ENCODE results near the gene PCDHA2.
"Not testable (repeated sequence)": the region's sequence is repeated elsewhere in the genome, so short reads cannot be mapped to it uniquely, and the experiment has no call there.

The PCDHA2 gene

DNA sequence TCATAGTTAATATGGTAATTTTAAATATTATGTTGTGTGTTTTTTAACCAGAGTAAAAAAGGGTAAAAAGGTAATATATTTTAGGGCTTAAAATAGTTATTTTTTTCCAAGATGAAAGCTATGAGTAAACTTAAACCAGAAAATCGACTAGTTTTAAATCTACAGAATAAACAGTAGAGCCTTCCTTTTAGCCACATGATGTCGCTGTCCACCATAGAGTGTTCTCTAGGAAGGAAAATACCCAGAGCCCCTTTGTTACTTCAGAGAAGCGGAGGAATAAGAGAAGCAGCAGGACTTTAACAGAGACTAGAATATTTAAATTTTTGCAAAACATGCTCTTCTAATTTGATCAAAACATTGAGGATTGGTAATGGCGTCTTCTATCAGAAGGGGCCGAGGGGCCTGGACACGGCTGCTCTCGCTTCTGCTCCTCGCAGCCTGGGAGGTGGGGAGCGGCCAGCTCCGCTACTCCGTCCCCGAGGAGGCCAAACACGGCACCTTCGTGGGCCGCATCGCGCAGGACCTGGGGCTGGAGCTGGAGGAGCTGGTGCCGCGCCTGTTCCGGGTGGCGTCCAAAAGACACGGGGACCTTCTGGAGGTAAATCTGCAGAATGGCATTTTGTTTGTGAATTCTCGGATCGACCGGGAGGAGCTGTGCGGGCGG lies at the start of gene PCDHA2:
Gene PCDHA2 (plus strand): TSS at position 258 of the 664 bp plus-strand sequence.
- Mint-ChIP-seq H3K27ac (no peak within 1 kb of the TSS), H3K4me3 (no peak within 1 kb of the TSS), H3K9me3 (peaks cover 60% of the 10 kb centered on the region), H3K36me3 (ENCODE audit: low read depth) (no peaks in the 10 kb centered on the region), H3K27me3 (peaks cover 17% of the 10 kb centered on the region), H3K4me1 (ENCODE audit: low read depth) (no peaks in the 10 kb centered on the region)
- intact Hi-C loops (cut with micrococcal nuclease): no loop called here

GRCh38 chr5:140753561-140753960 lies 41.1 kb upstream of the PCDHA2 start:
- Mint-ChIP-seq H3K4me3 (no peak overlapping the region), H3K27ac (no peak overlapping the region), H3K4me1 (ENCODE audit: low read depth) (no peaks in the 10 kb centered on the region), H3K27me3 (no peaks in the 10 kb centered on the region), H3K36me3 (ENCODE audit: low read depth) (no peaks in the 10 kb centered on the region), H3K9me3 (peaks cover 91% of the 10 kb centered on the region)
- intact Hi-C loops (cut with micrococcal nuclease): no loop called here

DNA sequence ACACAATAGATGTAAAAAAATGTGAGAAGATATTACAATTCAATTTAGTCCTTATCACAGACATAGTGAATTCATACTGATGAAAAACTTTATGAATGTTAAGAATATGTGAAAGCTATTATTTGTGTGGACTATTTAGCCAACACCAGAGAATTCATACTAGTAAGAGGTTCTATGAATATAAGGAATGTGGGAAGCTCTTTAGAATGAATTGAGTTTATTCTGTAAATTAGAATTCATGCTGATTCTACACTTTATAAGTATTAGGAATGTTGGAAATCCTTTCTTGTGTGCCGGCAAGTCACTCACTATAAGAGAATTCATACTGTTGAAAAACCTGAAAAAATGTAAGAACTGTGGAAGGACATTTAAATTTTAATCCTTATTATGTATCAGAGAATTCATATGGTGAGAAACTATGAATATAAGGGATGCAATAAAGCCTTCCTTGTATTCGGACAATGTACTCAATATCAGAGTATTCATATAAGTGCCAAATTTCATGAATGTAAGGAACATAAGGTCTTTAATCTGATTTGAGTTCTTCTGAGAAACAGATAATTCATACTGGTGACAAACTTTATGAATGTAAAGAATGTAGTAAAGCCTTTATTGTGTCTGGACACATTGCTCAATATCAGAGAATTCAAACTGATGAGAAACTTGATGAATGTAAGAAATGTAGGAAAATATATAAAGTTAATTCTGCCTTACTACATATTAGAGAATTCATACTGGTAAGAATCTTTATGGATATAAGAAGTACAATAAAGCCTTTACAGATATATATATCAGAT lies 30.3 kb upstream of the PCDHA2 start:
- H3K27ac Mint-ChIP-seq: no peak overlapping the region
- H3K27me3 Mint-ChIP-seq: no peaks in the 10 kb centered on the region
- H3K9me3 Mint-ChIP-seq: peaks cover 91% of the 10 kb centered on the region
- no peaks in the 10 kb centered on the region for H3K4me1 Mint-ChIP-seq (ENCODE audit: low read depth)
- no peak overlapping the region for H3K4me3 Mint-ChIP-seq
- no peaks in the 10 kb centered on the region for H3K36me3 Mint-ChIP-seq (ENCODE audit: low read depth)
- intact Hi-C loops (cut with micrococcal nuclease): loop anchor here (10.0 kb wide), 1 partner anchor 550 kb away; no protein-coding TSS in a partner anchor

DNA sequence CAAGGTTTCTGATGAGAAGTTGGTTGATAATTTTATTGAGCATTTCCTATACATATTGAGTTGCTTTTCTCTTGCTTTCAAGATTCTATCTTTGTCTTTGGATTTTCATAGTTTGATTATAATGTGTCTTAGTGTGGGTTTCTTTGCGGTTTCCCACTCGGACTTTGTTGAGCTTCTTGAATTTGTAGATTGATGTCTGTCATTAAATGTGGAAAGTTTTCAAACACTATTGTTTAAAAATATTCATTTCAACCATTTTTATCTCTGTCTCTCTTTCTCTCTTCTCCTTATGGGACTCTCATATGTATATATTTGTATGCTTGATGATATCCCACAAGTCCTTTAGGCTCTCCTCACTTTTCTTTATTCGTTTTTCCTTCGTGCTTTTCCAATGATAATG lies 27.2 kb upstream of the PCDHA2 start:
- no peak overlapping the region for H3K4me3 Mint-ChIP-seq
- H3K27me3 Mint-ChIP-seq: no peaks in the 10 kb centered on the region
- no peaks in the 10 kb centered on the region for H3K4me1 Mint-ChIP-seq (ENCODE audit: low read depth)
- no peaks in the 10 kb centered on the region for H3K36me3 Mint-ChIP-seq (ENCODE audit: low read depth)
- peaks cover 82% of the 10 kb centered on the region for H3K9me3 Mint-ChIP-seq
- H3K27ac Mint-ChIP-seq: no peak overlapping the region
- intact Hi-C loops (cut with micrococcal nuclease): loop anchor here (10.0 kb wide), 1 partner anchor 547 kb away; no protein-coding TSS in a partner anchor

GRCh38 chr5:140780512-140780911 lies 14.1 kb upstream of the PCDHA2 start:
- no peak overlapping the region for H3K4me3 Mint-ChIP-seq
- H3K27ac Mint-ChIP-seq: no peak overlapping the region
- H3K4me1 Mint-ChIP-seq (ENCODE audit: low read depth): no peaks in the 10 kb centered on the region
- intact Hi-C loops (cut with micrococcal nuclease): no loop called here
- H3K9me3 Mint-ChIP-seq: peaks cover 91% of the 10 kb centered on the region
- H3K36me3 Mint-ChIP-seq (ENCODE audit: low read depth): no peaks in the 10 kb centered on the region
- H3K27me3 Mint-ChIP-seq: no peaks in the 10 kb centered on the region

DNA sequence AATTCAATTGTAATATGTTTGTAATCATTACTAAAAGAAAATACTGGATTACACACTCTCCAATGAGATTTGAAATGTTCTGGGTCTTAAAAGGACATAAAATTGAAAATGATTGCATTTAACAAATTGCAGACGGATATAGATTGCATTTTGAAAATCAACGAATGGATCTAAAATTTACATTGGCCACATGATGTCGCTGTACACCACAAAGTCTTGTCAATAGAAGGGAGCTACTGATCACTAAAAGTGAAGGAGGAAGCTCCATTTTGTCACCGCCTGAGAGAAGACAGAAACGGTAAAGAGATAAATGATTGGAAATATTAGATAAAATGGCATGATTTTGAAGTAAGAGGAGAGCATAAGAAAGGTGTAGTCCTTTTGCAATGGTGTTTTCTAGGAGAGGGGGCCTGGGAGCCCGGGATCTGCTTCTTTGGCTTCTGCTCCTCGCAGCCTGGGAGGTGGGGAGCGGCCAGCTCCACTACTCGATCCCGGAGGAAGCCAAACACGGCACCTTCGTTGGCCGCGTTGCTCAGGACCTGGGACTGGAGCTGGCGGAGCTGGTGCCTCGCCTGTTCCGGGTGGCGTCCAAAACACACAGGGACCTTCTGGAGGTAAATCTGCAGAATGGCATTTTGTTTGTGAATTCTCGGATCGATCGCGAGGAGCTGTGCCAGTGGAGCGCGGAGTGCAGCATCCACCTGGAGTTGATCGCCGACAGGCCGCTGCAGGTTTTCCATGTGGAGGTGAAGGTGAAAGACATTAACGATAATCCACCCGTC lies 8.6 kb upstream of the PCDHA2 start, which contains the start of gene PCDHA1:
Gene PCDHA1 (plus strand): TSS at position 236 of the 782 bp plus-strand sequence.
- Mint-ChIP-seq H3K27me3 (peaks cover 31% of the 10 kb centered on the region), H3K4me3 (no peak within 1 kb of the TSS), H3K4me1 (ENCODE audit: low read depth) (no peaks in the 10 kb centered on the region), H3K36me3 (ENCODE audit: low read depth) (no peaks in the 10 kb centered on the region), H3K27ac (no peak within 1 kb of the TSS), H3K9me3 (peaks cover 77% of the 10 kb centered on the region)
- intact Hi-C loops (cut with micrococcal nuclease): no loop called here

DNA sequence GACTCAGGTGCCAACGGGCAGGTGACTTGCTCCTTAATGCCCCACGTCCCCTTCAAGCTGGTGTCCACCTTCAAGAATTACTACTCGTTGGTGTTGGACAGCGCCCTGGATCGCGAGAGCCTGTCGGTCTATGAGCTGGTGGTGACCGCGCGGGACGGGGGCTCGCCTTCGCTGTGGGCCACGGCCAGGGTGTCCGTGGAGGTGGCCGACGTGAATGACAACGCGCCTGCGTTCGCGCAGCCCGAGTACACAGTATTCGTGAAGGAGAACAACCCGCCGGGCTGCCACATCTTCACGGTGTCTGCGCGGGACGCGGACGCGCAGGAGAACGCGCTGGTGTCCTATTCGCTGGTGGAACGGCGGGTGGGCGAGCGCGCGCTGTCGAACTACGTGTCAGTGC lies 7.2 kb upstream of the PCDHA2 start:
- H3K27me3 Mint-ChIP-seq: peaks cover 31% of the 10 kb centered on the region
- H3K36me3 Mint-ChIP-seq (ENCODE audit: low read depth); intact Hi-C loops (cut with micrococcal nuclease); H3K4me1 Mint-ChIP-seq (ENCODE audit: low read depth); H3K4me3 Mint-ChIP-seq; H3K27ac Mint-ChIP-seq: not testable (repeated sequence)
- H3K9me3 Mint-ChIP-seq: peaks cover 76% of the 10 kb centered on the region

DNA sequence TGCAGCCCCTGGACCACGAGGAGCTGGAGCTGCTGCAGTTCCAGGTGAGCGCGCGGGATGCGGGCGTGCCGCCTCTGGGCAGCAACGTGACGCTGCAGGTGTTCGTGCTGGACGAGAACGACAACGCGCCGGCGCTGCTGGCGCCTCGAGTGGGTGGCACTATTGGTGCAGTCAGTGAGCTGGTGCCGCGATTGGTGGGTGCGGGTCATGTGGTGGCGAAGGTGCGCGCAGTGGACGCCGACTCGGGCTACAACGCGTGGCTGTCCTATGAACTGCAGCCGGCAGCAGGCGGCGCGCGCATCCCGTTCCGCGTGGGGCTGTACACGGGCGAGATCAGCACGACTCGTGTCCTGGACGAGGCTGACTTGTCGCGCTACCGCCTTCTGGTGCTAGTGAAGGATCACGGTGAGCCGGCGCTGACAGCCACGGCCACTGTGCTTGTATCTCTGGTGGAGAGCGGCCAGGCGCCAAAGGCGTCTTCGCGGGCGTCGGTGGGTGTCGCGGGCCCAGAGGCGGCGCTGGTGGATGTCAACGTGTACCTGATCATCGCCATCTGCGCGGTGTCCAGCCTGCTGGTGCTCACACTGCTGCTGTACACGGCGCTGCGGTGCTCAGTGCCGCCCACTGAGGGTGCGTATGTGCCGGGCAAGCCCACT lies 6.7 kb upstream of the PCDHA2 start:
- H3K4me3 Mint-ChIP-seq; H3K36me3 Mint-ChIP-seq (ENCODE audit: low read depth); H3K27ac Mint-ChIP-seq; H3K4me1 Mint-ChIP-seq (ENCODE audit: low read depth); intact Hi-C loops (cut with micrococcal nuclease): not testable (repeated sequence)
- H3K9me3 Mint-ChIP-seq: peaks cover 76% of the 10 kb centered on the region
- H3K27me3 Mint-ChIP-seq: peaks cover 31% of the 10 kb centered on the region

- H3K9me3 Mint-ChIP-seq: peaks cover 81% of the 10 kb centered on the region
- no peaks in the 10 kb centered on the region for H3K4me1 Mint-ChIP-seq (ENCODE audit: low read depth)
- no peak overlapping the region for H3K4me3 Mint-ChIP-seq
- H3K27ac Mint-ChIP-seq: no peak overlapping the region
- H3K36me3 Mint-ChIP-seq (ENCODE audit: low read depth): no peaks in the 10 kb centered on the region
- peaks cover 41% of the 10 kb centered on the region for H3K27me3 Mint-ChIP-seq
- intact Hi-C loops (cut with micrococcal nuclease): no loop called here
Measured at GRCh38 chr5:140791089-140791488, 3.6 kb upstream of the PCDHA2 start.

DNA sequence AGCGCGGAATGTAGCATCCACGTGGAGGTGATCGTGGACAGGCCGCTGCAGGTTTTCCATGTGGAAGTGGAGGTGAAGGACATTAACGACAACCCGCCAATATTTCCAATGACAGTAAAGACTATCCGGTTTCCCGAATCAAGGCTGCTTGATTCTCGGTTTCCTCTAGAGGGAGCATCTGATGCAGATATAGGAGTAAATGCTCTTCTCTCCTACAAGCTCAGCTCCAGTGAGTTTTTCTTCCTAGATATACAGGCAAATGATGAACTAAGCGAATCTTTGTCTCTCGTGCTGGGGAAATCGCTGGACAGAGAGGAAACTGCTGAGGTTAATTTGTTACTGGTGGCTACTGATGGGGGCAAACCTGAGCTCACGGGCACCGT lies 598 bp downstream of the PCDHA2 start:
- intact Hi-C loops (cut with micrococcal nuclease): no loop called here
- Mint-ChIP-seq H3K4me3 (no peak overlapping the region), H3K27me3 (peaks cover 17% of the 10 kb centered on the region), H3K4me1 (ENCODE audit: low read depth) (no peaks in the 10 kb centered on the region), H3K36me3 (ENCODE audit: low read depth) (no peaks in the 10 kb centered on the region), H3K27ac (no peak overlapping the region), H3K9me3 (peaks cover 57% of the 10 kb centered on the region)

DNA sequence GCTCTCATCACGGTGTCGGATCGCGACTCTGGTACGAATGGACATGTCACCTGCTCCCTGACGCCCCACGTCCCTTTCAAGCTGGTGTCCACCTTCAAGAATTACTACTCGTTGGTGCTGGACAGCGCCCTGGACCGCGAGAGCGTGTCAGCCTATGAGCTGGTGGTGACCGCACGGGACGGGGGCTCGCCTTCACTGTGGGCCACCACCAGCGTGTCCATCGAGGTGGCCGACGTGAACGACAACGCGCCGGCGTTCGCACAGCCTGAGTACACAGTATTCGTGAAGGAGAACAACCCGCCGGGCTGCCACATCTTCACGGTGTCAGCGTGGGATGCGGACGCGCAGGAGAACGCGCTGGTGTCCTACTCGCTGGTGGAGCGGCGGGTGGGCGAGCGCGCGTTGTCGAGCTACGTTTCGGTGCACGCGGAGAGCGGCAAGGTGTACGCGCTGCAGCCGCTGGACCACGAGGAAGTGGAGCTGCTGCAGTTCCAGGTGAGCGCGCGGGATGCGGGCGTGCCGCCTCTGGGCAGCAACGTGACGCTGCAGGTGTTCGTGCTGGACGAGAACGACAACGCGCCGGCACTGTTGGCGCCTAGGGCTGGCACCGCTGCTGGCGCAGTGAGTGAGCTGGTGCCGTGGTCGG lies 1.5 kb downstream of the PCDHA2 start:
- Mint-ChIP-seq H3K27me3 (peaks cover 20% of the 10 kb centered on the region), H3K9me3 (peaks cover 60% of the 10 kb centered on the region)
- H3K4me3 Mint-ChIP-seq; intact Hi-C loops (cut with micrococcal nuclease); H3K27ac Mint-ChIP-seq; H3K36me3 Mint-ChIP-seq (ENCODE audit: low read depth); H3K4me1 Mint-ChIP-seq (ENCODE audit: low read depth): not testable (repeated sequence)

- H3K9me3 Mint-ChIP-seq: peaks cover 62% of the 10 kb centered on the region
- H3K27ac Mint-ChIP-seq: no peak overlapping the region
- no peaks in the 10 kb centered on the region for H3K4me1 Mint-ChIP-seq (ENCODE audit: low read depth)
- peaks cover 22% of the 10 kb centered on the region for H3K27me3 Mint-ChIP-seq
- no peaks in the 10 kb centered on the region for H3K36me3 Mint-ChIP-seq (ENCODE audit: low read depth)
- intact Hi-C loops (cut with micrococcal nuclease): no loop called here
- H3K4me3 Mint-ChIP-seq: no peak overlapping the region
Measured at GRCh38 chr5:140796718-140797095, 2.1 kb downstream of the PCDHA2 start.

DNA sequence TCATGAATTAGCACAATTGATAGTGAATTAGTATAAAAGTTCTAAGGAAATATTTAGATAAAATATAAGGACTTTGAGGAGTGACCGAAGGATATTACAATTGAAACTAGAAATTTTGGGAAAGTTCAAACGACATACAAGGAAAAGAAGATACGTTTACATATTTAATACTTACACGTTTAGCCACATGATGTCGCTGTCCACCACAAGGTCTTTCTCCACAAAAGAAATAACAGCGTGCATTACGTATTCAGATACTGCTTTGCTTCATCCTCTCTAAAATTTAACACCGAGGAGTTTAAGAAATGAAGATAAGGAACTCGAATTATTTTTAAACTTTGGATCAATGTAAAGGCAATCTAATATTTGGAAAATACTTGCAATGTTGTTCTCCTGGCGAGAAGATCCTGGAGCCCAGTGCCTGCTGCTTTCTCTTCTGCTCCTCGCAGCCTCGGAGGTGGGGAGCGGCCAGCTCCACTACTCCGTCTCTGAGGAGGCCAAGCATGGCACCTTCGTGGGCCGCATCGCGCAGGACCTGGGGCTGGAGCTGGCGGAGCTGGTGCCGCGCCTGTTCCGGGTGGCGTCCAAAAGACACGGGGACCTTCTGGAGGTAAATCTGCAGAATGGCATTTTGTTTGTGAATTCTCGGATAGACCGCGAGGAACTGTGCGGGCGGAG lies 6.3 kb downstream of the PCDHA2 start, which contains the start of gene PCDHA3:
Gene PCDHA3 (plus strand): TSS at position 242 of the 678 bp plus-strand sequence.
- no peaks in the 10 kb centered on the region for H3K36me3 Mint-ChIP-seq (ENCODE audit: low read depth)
- H3K4me1 Mint-ChIP-seq (ENCODE audit: low read depth): no peaks in the 10 kb centered on the region
- no peak within 1 kb of the TSS for H3K27ac Mint-ChIP-seq
- H3K4me3 Mint-ChIP-seq: peak within 1 kb of the TSS; percentile 37
- peaks cover 30% of the 10 kb centered on the region for H3K27me3 Mint-ChIP-seq
- intact Hi-C loops (cut with micrococcal nuclease): no loop called here
- peaks cover 62% of the 10 kb centered on the region for H3K9me3 Mint-ChIP-seq
